ENCODE data around the gene TOMM22.

TOMM22 gene

DNA sequence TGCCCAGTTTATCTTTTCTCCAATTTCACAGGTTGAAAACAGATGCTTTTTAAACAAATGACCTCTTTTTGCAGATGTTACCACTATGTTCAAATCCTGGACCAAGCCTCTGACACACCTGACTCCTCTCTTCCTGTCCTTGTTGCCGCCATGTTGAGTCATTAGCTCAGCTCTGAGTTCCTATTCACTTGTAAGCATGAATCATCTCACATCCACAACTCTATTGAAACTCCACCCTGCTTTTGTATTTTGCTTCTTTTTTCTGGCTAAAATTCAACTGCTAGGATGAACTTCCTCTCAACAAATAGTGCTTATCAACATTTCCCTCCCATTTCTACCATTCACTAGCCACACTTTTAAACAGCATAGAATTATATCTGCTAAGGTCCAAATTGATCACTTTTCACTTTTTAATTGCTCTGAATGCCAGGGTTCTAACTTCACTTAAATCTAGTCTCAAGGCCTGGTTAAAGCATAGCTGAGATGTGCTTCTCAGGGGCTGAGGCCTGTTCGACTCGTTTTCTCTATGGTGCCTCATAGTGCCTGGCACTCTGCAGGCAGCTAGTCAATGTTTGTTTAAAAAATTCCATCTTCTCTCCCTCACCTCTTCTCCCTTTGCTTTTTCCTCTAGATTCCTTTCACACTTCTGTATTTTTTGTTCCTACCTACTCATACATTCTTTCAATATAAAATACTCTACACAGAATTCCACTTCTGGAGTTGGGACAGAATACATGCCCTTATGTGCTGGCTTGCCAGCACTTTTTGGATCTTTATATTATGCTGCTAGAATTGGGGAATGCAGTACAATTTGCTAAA, 15.1 kb downstream of the TOMM22 start:
- peak; percentile 29 to 41 for DNase-seq

DNA sequence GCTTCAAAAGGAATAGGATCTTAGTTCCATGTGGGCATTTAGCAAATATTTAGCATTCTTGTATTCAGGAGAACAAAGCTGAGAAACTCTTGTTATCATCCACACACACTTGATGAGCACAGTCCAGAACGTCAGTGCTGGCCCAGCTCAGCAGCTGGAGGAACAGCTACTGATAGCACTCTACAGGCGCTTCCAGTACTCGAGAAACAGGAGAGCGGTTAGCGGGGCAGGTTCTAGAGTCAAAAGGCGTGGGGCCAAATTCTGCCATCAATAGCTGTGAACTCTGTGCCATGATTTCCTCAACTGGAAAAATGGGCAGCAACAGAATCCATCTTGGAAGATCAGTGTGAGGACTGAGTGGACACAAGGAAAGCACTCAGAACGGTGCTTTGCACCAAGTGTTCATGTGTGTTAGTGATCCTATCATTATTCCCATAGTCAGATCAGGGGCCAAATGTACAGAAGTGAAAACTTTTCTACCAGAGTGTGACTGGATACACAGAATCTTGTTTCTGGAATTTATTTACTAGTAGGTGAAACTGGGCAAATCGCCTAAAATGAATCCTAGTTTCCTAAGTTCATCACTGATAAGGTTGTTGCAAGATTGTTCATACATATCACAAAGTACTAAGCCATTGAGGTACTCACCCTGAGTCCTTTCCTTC, 15.8 kb downstream of the TOMM22 start:
- DNase-seq, result no peak

- DNase-seq, result no peak
These were observed 16.8 kb downstream of the TOMM22 start for GRCh38 chr22:38698407-38699094.

- no peak for DNase-seq
These were observed 17.4 kb downstream of the TOMM22 start for GRCh38 chr22:38699143-38699542.

DNA sequence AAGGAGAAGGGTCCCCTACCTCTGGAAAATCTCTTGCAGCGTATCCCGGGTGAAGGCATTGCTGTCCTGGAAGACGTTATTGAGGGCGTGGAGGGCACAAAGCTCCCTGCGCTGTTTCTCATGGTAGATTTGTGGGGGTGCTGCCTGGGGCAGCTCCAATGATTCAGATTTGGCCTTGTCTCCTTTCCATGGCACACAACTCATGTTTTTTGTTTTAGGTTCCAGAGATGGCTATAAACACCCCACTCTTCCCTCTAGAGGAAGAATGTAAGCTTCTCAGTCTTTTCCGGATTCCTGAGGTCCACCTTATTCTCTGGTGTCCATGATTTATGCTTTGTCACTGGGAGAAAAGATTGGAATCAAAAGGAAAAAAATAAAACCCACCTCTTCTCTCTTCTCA, 18.0 kb downstream of the TOMM22 start:
- no peak for DNase-seq

- DNase-seq, result peak; percentile 34 to 52
These were observed 18.6 kb downstream of the TOMM22 start for GRCh38 chr22:38700270-38700788.

DNA sequence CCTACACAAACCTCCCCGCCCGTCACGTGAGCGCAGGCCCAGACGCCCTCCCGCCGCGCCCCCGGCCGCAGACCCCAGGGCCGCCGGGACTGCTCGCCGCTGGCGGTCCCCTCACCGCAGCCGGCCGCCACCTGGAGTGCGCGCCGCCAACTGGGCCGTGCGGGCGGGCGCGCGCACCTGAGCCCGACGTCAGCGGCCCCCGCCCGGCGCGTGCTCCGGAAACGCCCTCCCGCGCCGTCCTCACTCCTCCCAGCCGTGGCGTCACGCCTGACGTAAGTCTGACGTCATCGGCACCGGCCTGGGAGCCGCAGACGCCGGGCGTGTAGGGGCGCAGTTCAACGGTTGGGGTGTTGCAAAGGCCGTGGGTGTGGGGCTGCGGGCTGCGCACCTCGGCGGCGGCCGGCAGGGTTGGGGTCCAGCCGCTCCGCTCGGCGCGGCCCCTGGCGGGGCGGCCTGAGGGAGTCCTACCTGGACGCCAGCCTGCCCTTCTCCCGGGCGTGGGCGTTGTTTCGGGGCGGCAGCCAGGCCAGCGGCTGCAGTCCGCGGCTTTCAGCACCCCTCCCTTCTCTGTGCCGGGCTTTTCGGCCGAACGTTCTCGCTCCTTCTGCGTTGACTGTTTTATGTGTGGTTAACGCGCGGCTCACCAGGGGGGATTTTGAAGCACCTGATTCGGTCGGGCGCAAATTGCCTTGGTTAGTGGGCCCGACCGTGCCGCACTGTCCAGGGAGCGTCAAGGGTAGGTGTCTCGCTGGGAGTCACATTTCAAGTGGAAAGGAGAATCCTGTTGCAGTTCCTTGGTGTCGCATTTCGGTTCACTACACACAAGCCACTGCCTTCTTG, 19.3 kb downstream of the TOMM22 start, which contains the start of gene JOSD1:
JOSD1 (minus strand) TSS at position 155 of the 840 bp plus-strand sequence. CDS start 956 bp downstream, outside the sequence.
- peak; percentile 72 to 85 for DNase-seq

DNA sequence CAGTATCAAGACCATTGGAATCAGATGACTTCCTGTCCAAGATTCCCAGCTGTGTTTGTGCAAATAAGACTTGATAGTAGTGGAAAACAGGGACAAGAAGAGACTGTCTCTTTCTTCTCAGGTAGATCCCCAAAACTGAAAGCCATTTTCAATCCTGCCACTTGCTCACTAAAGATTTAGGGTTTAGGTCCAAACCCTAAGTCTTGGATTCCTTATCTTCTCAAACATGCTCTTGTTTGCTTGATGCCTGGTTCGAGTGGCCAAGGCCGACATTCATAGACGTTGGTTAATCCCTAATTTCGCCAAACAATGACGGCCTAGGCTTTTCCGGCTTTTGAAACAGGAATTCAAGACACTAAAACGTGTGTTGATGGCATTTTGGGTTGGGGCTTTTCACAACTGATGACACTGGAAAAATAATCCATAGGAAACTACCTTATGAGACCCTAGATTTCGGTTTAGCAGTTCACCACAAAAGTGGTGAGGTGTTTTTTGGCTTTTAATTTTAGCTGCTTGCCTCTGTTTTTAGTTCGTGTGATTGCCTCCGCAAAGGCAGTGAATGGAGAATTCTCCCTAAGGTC, 23.0 kb downstream of the TOMM22 start:
- DNase-seq, result no peak

DNA sequence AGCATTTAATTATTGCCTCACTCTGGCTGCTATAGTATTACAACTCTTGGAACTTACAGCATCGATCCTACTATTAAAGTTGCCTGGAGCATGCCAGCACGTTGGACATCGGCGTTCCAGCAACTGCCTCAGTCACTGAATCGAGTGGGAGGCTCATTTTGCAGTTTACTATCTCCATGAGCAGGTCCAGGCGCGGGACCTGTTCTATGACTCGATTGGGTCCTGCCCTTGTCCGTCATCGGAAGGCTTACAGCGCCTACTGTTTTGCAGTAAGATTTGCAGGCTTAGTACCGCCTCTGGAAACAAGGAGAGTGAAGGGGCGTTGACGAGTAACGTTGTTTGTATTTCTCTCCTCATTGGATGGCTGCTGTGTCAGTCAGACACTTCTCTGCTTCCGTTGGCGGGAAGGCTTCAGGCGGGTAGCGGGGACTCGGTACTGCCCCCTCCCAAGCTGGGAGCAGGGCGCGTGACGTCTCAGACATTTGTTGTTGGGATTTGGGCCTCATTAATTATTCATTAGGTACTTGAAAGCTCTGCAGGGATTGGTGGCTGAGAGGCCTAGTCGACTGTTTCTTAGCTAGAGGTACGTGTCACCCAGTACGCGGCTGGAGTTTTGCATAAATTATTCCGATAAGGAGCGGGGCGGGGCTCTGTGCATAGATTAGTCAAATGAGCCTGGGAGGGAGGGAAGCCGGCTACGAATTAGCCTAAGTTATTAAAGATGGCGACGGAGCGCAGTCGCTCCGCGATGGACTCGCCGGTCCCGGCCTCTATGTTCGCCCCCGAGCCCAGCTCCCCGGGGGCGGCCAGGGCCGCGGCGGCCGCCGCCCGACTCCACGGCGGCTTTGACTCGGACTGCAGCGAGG, 23.7 kb downstream of the TOMM22 start, which contains the start of gene GTPBP1:
GTPBP1 (plus strand) TSS at position 710 of the 866 bp plus-strand sequence; CDS start at position 722, 12 bp downstream.
- DNase-seq, result peak; percentile 100

GRCh38 chr22:38706101-38706900, 24.5 kb downstream of the TOMM22 start:
- peak in 1 of 2 experiments; percentile 21 for DNase-seq

GRCh38 chr22:38706901-38707195, 25.1 kb downstream of the TOMM22 start:
- DNase-seq, result no peak

GRCh38 chr22:38707346-38707745, 25.6 kb downstream of the TOMM22 start:
- no peak for DNase-seq

GRCh38 chr22:38707984-38708383, 26.2 kb downstream of the TOMM22 start:
- DNase-seq, result no peak

- DNase-seq, result peak; percentile 14 to 31
These were observed 27.5 kb downstream of the TOMM22 start for GRCh38 chr22:38709306-38709705.

DNA sequence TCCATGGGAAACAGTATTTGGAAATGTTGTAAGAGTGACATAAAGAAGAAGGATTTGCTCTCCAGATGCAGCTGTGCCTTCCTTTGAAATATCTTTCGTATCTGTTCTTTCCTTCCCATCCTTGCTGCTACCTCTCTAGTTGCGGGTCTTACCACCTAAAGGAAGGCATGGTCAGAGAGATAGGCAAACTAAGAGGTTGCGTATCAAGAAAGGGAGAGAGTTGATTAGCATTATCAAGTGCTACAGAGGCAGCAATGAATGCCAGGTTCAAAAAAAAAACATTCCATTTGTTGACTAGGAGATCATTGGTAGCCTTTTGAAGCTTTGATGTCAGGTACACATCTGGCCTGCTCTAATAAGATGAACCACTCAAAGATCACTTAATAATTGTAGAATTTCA, 28.6 kb downstream of the TOMM22 start:
- no peak for DNase-seq

GRCh38 chr22:38710866-38711265, 29.1 kb downstream of the TOMM22 start:
- no peak for DNase-seq

GRCh38 chr22:38712486-38713207, 30.9 kb downstream of the TOMM22 start:
- DNase-seq, result no peak

- DNase-seq, result no peak
These were observed 32.2 kb downstream of the TOMM22 start for GRCh38 chr22:38713921-38714320.

DNA sequence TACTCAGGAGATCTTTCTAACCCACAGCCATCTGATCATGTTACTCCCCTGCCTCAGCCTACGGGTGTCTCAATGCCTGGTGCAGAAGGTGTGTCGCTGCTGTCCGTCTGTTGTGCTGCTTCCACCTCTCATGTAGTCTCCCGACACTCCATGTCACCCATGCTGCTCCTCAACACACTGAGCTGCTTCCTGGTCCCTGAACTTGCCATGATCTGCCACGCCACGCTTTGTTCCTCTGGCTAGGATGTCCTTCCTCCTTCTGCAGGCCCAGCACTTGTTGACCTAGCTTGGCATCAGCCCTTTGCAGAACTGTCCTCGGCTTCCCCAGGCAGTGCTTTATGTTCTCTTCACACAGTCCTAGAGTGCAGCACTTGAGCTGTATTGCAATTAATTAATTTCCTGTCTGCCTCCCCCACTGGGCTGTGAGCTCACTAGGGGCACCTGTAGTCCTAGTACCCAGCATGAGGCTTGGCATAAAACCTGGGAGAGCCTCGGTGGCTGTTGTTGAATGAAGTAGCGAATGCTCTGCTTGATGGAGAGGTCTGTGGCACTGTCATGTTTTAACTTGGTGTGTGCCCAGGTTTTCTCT, 33.5 kb downstream of the TOMM22 start:
- DNase-seq, result peak in 1 of 2 experiments; percentile 12
